ENCODE data around the gene GRIP2. TPM values are rescaled to one million over a fixed set of nuclear protein-coding genes. Genes with fewer than 3 reads are reported as not detected.

The GRIP2 gene
- total RNA-seq, 2 experiments from 2014 or later: not detected

GRCh38 chr3:14554715-14555114 lies 14.6 kb upstream of the GRIP2 start:
- POLR2A ChIA-PET: no interaction called here
- peaks cover 3% of the 10 kb centered on the region for H3K4me1 Mint-ChIP-seq (ENCODE audit: low read depth)
- no peak for TF ChIP-seq CTCF (IDR thresholded peaks at IDR 0.05)
- H3K9me3 Mint-ChIP-seq: no peaks in the 10 kb centered on the region
- no peak for DNase-seq
- CTCF ChIA-PET: no interaction called here
- peaks cover 22% of the 10 kb centered on the region for H3K27me3 Mint-ChIP-seq
- ATAC-seq: no peak
- intact Hi-C loops (cut with micrococcal nuclease): no loop called here
- H3K4me3 Mint-ChIP-seq: no peak overlapping the region
- no peak overlapping the region for H3K27ac Mint-ChIP-seq
- no peaks in the 10 kb centered on the region for H3K36me3 Mint-ChIP-seq (ENCODE audit: low read depth)

- ATAC-seq: no peak
- no peak overlapping the region for H3K4me3 Mint-ChIP-seq
- H3K4me1 Mint-ChIP-seq (ENCODE audit: low read depth): peaks cover 3% of the 10 kb centered on the region
- no peaks in the 10 kb centered on the region for H3K36me3 Mint-ChIP-seq (ENCODE audit: low read depth)
- H3K27ac Mint-ChIP-seq: no peak overlapping the region
- no peak for DNase-seq
- H3K27me3 Mint-ChIP-seq: peaks cover 24% of the 10 kb centered on the region
- no peak for TF ChIP-seq CTCF (IDR thresholded peaks at IDR 0.05)
- CTCF ChIA-PET: no interaction called here
- no peaks in the 10 kb centered on the region for H3K9me3 Mint-ChIP-seq
- POLR2A ChIA-PET: no interaction called here
- intact Hi-C loops (cut with micrococcal nuclease): no loop called here
Observed at GRCh38 chr3:14553871-14554270, 13.7 kb upstream of the GRIP2 start.

- no peak for ATAC-seq
- no peaks in the 10 kb centered on the region for H3K9me3 Mint-ChIP-seq
- DNase-seq: no peak
Observed at GRCh38 chr3:14552717-14553116, 12.6 kb upstream of the GRIP2 start.

DNA sequence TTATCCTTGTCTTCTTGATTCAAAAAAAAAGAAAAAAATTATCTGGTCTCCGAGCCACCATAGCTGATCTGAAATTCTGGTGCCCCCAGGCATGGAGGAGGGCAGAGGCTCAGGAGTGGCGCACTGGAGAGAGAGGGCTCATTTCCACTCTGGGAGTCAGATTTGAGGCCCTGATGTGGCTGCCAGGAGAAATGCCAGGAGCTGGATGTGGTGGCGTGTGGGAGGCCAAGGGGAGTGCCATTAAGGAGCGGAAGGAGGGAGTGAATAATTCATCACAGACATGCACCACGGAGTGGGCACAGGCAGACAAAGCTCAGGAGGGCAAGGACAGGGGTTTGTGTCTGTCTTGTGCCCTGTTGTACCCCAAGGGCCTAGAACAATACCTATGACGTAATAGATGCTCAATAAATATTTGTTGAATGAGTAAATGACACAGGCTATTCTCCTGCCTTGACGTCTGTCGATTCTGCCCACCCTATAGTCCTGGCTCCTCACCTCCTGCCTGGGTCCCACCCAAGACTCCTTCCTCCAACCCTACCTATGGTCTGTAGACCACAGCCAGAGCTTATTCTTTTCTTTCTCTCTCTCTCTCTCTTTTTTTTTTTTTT lies 12.0 kb upstream of the GRIP2 start:
- H3K9me3 Mint-ChIP-seq: no peaks in the 10 kb centered on the region
- no peak for TF ChIP-seq CTCF (IDR thresholded peaks at IDR 0.05)
- intact Hi-C loops (cut with micrococcal nuclease): no loop called here
- peaks cover 3% of the 10 kb centered on the region for H3K4me1 Mint-ChIP-seq (ENCODE audit: low read depth)
- H3K36me3 Mint-ChIP-seq (ENCODE audit: low read depth): no peaks in the 10 kb centered on the region
- peaks cover 26% of the 10 kb centered on the region for H3K27me3 Mint-ChIP-seq
- ATAC-seq (no peak), DNase-seq (no peak)
- POLR2A ChIA-PET: no interaction called here
- no peak overlapping the region for H3K4me3 Mint-ChIP-seq
- CTCF ChIA-PET: interaction anchor here (0.6 kb wide), 1 partner anchor 264 kb away, joined by 4 read pairs; no protein-coding TSS in a partner anchor
- no peak overlapping the region for H3K27ac Mint-ChIP-seq

More at GRCh38 chr3:14552717-14553116, 12.6 kb upstream of the GRIP2 start:
- no peaks in the 10 kb centered on the region for H3K36me3 Mint-ChIP-seq (ENCODE audit: low read depth)
- peaks cover 3% of the 10 kb centered on the region for H3K4me1 Mint-ChIP-seq (ENCODE audit: low read depth)
- H3K27ac Mint-ChIP-seq: no peak overlapping the region
- intact Hi-C loops (cut with micrococcal nuclease): no loop called here
- H3K27me3 Mint-ChIP-seq: peaks cover 25% of the 10 kb centered on the region
- ChIA-PET CTCF (no interaction called here), POLR2A (no interaction called here)
- no peak for TF ChIP-seq CTCF (IDR thresholded peaks at IDR 0.05)
- H3K4me3 Mint-ChIP-seq: no peak overlapping the region

DNA sequence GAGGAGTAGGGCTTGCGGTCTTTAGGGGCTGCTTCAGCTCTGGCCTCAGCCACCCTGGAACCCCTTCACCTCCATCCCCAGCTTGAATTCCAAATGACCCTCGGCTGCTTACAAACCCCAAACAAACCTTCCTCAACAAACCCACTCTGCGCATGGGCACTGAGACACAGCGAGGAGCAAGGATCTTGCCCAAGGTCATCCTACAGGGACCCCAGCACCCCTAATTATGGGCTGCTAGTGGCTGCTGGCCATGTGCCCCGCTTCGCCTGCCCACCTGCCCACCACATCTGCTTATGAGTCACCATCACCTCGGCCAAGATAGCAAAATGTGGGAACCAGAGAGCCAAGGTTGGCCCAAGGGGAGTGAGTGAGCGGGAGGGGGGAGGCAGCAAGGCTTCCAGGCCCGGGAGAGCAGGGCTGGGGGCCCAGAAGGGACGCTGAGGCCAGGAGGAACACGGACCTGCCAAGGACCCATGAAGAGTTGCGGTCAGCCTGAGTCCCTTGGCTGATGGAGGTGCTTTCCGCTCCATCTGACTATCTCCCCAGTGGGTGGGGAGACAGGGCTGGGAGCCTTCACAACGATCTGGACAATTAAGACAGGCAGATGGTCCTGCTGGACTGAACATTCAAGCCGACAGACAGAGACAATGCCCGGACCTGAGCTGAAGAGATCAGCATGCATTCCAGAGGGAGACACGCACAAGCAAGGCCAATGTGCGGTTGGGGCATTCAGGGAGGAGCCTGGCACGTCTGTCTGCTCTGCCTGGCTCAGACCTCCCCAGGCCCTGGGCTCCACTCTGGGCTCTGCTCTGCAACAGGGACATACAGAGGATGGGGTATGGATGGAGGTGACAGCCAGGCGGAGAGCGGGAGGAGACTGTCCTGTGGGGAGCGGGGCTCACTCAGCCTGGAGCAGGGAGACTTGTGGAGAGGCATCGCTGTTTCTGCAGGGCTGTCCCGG lies 10.8 kb upstream of the GRIP2 start:
- Mint-ChIP-seq H3K27me3 (peaks cover 21% of the 10 kb centered on the region), H3K4me1 (ENCODE audit: low read depth) (peaks cover 3% of the 10 kb centered on the region), H3K9me3 (no peaks in the 10 kb centered on the region), H3K4me3 (no peak overlapping the region), H3K36me3 (ENCODE audit: low read depth) (no peaks in the 10 kb centered on the region), H3K27ac (no peak overlapping the region)
- POLR2A ChIA-PET: no interaction called here
- CTCF ChIA-PET: no interaction called here
- ATAC-seq: no peak
- intact Hi-C loops (cut with micrococcal nuclease): no loop called here
- no peak for DNase-seq
- TF ChIP-seq CTCF (IDR thresholded peaks at IDR 0.05): no peak

All from activated CD8-positive, alpha-beta T cell treated with anti-CD3 and anti-CD28 coated beads for 36 hours (primary cell).